NAMALWA (cell line): Measurements from ENCODE around the gene CPLX4.

Experiments
- DNase-seq: peaks from one replicate; pipeline ENCODE4 v3.0.0-alpha.2; 2015; ENCODE audit warnings: low spot score

CPLX4 gene

GRCh38 chr18:59306640-59307039, 11.8 kb downstream of the CPLX4 start:
- no peak for DNase-seq

- DNase-seq: no peak
Observed at GRCh38 chr18:59305295-59305694, 13.2 kb downstream of the CPLX4 start.

GRCh38 chr18:59303656-59304195, 14.7 kb downstream of the CPLX4 start:
- DNase-seq: no peak

- no peak for DNase-seq
Observed at GRCh38 chr18:59303006-59303405, 15.4 kb downstream of the CPLX4 start.

GRCh38 chr18:59301929-59302328, 16.5 kb downstream of the CPLX4 start:
- DNase-seq: no peak

GRCh38 chr18:59300676-59301285, 17.7 kb downstream of the CPLX4 start:
- DNase-seq: no peak

- no peak for DNase-seq
Observed at GRCh38 chr18:59298871-59299270, 19.6 kb downstream of the CPLX4 start.

- no peak for DNase-seq
Observed at GRCh38 chr18:59293317-59293716, 25.1 kb downstream of the CPLX4 start.

- no peak for DNase-seq
Observed at GRCh38 chr18:59286341-59286740, 32.1 kb downstream of the CPLX4 start.

- DNase-seq: no peak
Observed at GRCh38 chr18:59282341-59282740, 36.1 kb downstream of the CPLX4 start.

GRCh38 chr18:59279722-59280121, 38.7 kb downstream of the CPLX4 start:
- DNase-seq: no peak

- DNase-seq: no peak
Observed at GRCh38 chr18:59279193-59279592, 39.3 kb downstream of the CPLX4 start.

GRCh38 chr18:59278793-59279192, 39.7 kb downstream of the CPLX4 start:
- no peak for DNase-seq

GRCh38 chr18:59276047-59276446, 42.4 kb downstream of the CPLX4 start:
- DNase-seq: no peak

- DNase-seq: no peak
Observed at GRCh38 chr18:59275406-59275949, 43.0 kb downstream of the CPLX4 start.

GRCh38 chr18:59274533-59274928, 43.9 kb downstream of the CPLX4 start:
- no peak for DNase-seq

- DNase-seq: no peak
Observed at GRCh38 chr18:59273759-59274532, 44.5 kb downstream of the CPLX4 start.

- DNase-seq: peak; percentile 21
Observed at GRCh38 chr18:59272891-59273758, 45.3 kb downstream of the CPLX4 start, which contains the start of gene RAX. Gene RAX, minus strand, starts transcription at chr18:59273454. Its CDS starts 248 bp downstream, at chr18:59273206.

- no peak for DNase-seq
Observed at GRCh38 chr18:59272221-59272888, 46.1 kb downstream of the CPLX4 start.

- no peak for DNase-seq
Observed at GRCh38 chr18:59271606-59272220, 46.7 kb downstream of the CPLX4 start.

- DNase-seq: no peak
Observed at GRCh38 chr18:59270689-59271257, 47.7 kb downstream of the CPLX4 start.
